T-cell (primary cell): ENCODE measurements around the gene CD48. TPM values are rescaled to one million over a fixed set of nuclear protein-coding genes. Genes with fewer than 3 reads are reported as not detected.

ENCODE experiments used
- ATAC-seq, 4 experiments: fragments of 200-7000 bp in 3 of 4; fragments of 150-1000 bp in 1 of 4; cut with Tn5 transposase; replicated peaks in 1 of 4; 1 replicate in 3 of 4; 2 replicates in 1 of 4; pipeline ENCODE4 v1.10.0; 2021; ENCODE audit warnings: moderate library complexity in 3 of 4, mild to moderate bottlenecking in 2 of 4, moderate number of reproducible peaks in 1 of 4
- CTCF ChIA-PET, 2 donors: fragments of 300-600 bp; sonication (Branson Sonifier 250); formaldehyde crosslinking; loops; one replicate each; lab custom pipeline; 2022; ENCODE audit warnings: antibody characterized with exemption in 2 of 2; lab: Charles Lee
- POLR2A ChIA-PET, 2 donors: fragments of 300-600 bp; sonication (Branson Sonifier 250); formaldehyde crosslinking; loops; one replicate each; lab custom pipeline; 2022; ENCODE audit warnings: antibody characterized with exemption in 2 of 2; lab: Charles Lee
- DNase-seq, 35 experiments: peaks; one replicate each; pipeline versions ENCODE4 v3.0.0 to v3.0.0-alpha.2; 2013 to 2023
- H3K27ac ChIP-seq: one replicate; pipeline ENCODE4 v1.5.1; 2013; ENCODE audit warnings: low read length
- H3K27me3 ChIP-seq, 2 experiments: replicated peaks in 1 of 2; 1 replicate in 1 of 2; 2 replicates in 1 of 2; pipeline versions ENCODE4 v1.6.1 to v1.7.0; 2013; ENCODE audit warnings: low read length in 1 of 2, mixed read lengths in 1 of 2; ENCODE audit not compliant: control insufficient read depth in 2 of 2, insufficient read depth in 2 of 2; ENCODE audit errors: extremely low read depth in 1 of 2
- H3K36me3 ChIP-seq, 2 donors: 1 replicate in 1 of 2; 2 replicates in 1 of 2; pipeline versions ENCODE4 v1.6.1 to v1.7.0; 2013; ENCODE audit warnings: low read length in 1 of 2; ENCODE audit not compliant: control insufficient read depth in 2 of 2, insufficient read depth in 1 of 2; ENCODE audit errors: extremely low read depth in 1 of 2
- H3K4me1 ChIP-seq, 2 experiments: 1 replicate in 1 of 2; 2 replicates in 1 of 2; pipeline versions ENCODE4 v1.6.1 to v1.7.0; 2013; ENCODE audit warnings: low read length in 2 of 2, mixed read lengths in 1 of 2; ENCODE audit not compliant: insufficient read depth in 2 of 2, control insufficient read depth in 1 of 2; ENCODE audit errors: extremely low read depth in 1 of 2
- H3K4me3 ChIP-seq, 2 donors: 1 replicate in 1 of 2; 2 replicates in 1 of 2; pipeline versions ENCODE4 v1.5.1 to v1.7.0; 2013; ENCODE audit warnings: mild to moderate bottlenecking in 2 of 2, low read length in 1 of 2, moderate library complexity in 1 of 2; ENCODE audit not compliant: control insufficient read depth in 1 of 2; ENCODE audit errors: extremely low read depth in 1 of 2
- H3K9me3 ChIP-seq: 2 replicates; pipeline ENCODE4 v1.7.0; 2013
- H3K27ac Mint-ChIP-seq, 2 donors: one replicate each; pipeline ENCODE4 v1.8.0; 2020 to 2021; ENCODE audit warnings: mild to moderate bottlenecking in 2 of 2, mixed read lengths in 2 of 2
- H3K27me3 Mint-ChIP-seq, 2 donors: one replicate each; pipeline ENCODE4 v1.8.0; 2021 to 2022; ENCODE audit warnings: mixed read lengths in 2 of 2
- H3K36me3 Mint-ChIP-seq: one replicate; pipeline ENCODE4 v1.8.0; 2021; ENCODE audit warnings: mixed read lengths
- H3K4me1 Mint-ChIP-seq, 3 donors: one replicate each; pipeline ENCODE4 v1.8.0; 2020 to 2022; ENCODE audit warnings: mixed read lengths in 3 of 3, mild to moderate bottlenecking in 1 of 3
- H3K4me3 Mint-ChIP-seq, 3 donors: one replicate each; pipeline ENCODE4 v1.8.0; 2020 to 2022; ENCODE audit warnings: mild to moderate bottlenecking in 3 of 3, mixed read lengths in 3 of 3, moderate library complexity in 3 of 3
- H3K9me3 Mint-ChIP-seq, 3 donors: one replicate each; pipeline ENCODE4 v1.8.0; 2020 to 2022; ENCODE audit warnings: mixed read lengths in 3 of 3
- WGBS: methylation state at CpG from one replicate; pipeline ENCODE4 v1.1.5; 2013; ENCODE audit warnings: missing lambda C conversion rate; ENCODE audit not compliant: insufficient coverage; 5-methylcytosine and 5-hydroxymethylcytosine counted together
- total RNA-seq, 35 experiments: library from RNA in 6 of 35; stranded (reverse) in 6 of 35; fragments of 120-200 nt in 1 of 35; gene quantifications; one replicate each; pipeline versions ENCODE4 v1.2.1 to v1.2.4 and lab custom pipeline; 2013 to 2026

Gene CD48
- total RNA-seq, 5 donors from 2014 or later (not counting 1 experiment from before 2014, with no cell fraction given): 249 to 393 (median 273) TPM

DNA sequence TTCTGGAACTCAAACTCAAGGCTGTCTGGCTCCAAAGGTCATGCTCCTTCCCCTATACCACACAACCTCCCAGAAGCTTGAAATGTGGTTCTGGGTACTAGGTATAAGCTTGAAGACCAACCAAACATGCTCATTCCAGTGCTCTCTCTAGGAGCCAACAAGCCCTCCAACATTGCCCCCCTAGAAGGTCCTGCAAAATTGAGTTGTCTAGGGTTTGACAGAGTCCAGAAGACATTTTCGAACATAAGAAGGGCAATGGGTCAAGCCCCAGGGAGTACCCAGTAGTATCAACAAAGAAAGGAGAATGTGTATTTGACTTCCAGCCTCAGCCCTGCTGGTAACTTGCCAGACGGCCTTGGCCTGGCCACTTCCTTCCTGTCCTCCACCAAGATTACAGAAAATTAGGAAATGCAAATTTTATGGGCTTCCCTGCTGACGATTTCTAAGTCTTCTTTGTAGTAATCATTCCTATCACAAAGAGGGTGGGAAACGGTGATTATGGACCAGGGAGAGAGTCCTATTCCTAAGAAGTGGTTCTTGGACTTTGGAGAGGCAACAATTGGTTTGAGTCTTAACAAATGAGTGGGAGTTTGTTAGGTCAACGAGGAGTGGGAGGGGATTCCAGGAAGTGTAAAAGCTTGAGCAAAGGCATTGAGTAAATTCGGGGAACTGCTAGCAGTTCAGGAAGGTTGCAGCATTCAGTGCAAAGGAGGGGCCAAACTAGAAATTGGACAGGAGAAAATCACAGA is 46.1 kb downstream of the CD48 start:
- CTCF ChIA-PET: interaction anchor here in 1 of 2 donors (0.6 to 1.5 kb wide), 6 partner anchors 10 to 375 kb away, joined by 3 to 10 read pairs (median 4); no protein-coding TSS in a partner anchor
- POLR2A ChIA-PET: no interaction called here

DNA sequence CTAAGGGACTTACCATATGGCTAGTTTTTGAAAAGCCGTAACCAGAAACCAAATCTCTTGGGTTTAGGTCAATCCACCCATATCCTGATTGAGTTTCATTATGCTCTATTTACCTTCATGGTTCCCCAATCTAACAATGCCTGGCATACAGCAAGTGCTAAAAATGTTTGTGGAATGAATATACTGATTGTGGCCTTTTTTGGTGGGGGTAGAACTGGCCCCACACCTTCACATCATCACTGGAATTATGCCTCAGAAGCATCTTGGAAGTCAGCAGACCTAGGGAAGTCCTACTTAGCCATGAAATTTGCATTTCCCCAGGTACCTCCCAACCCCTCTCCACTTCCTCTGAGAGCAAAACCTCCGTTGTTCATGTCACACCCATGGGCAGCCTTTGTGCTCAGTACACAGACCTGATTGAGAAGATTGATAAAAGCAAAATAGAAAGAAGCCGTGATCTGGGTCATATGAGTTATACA is 47.0 kb downstream of the CD48 start:
- Histone ChIP-seq H3K4me1 (peaks cover 42 to 43% of the 10 kb centered on the region in 2 experiments), H3K36me3 (no peaks in the 10 kb centered on the region), H3K27ac (peak overlapping the region; percentile 81), H3K27me3 (no peaks in the 10 kb centered on the region), H3K4me3 (peak overlapping the region; percentile 4 to 38), H3K9me3 (no peaks in the 10 kb centered on the region)
- H3K9me3 Mint-ChIP-seq: no peaks in the 10 kb centered on the region
- WGBS: no CpG with 5 or more reads among the region's 3 CpGs
- DNase-seq (peak in 18 of 35 experiments; percentile 10 to 65 (median 30)), ATAC-seq (peak; percentile 89 to 93 (median 92))
- H3K27ac Mint-ChIP-seq: peak overlapping the region; percentile 90 to 92
- H3K4me3 Mint-ChIP-seq: peak overlapping the region; percentile 43 to 70 (median 50)
- POLR2A ChIA-PET: interaction anchor here (0.6 kb wide), 2 partner anchors 19 to 108 kb away, joined by 3 read pairs; no protein-coding TSS in a partner anchor
- CTCF ChIA-PET: interaction anchor here (0.6 to 1.5 kb wide), 8 partner anchors 8 to 454 kb away, joined by 3 to 12 read pairs (median 4); no protein-coding TSS in a partner anchor
- peaks cover 66 to 83% (median 67%) of the 10 kb centered on the region in 3 donors for H3K4me1 Mint-ChIP-seq
- H3K27me3 Mint-ChIP-seq: no peaks in the 10 kb centered on the region
- peaks cover 2% of the 10 kb centered on the region for H3K36me3 Mint-ChIP-seq

More for the DNA sequence above, 46.1 kb downstream of the CD48 start:
- peak overlapping the region; percentile 25 to 70 (median 46) for H3K4me3 Mint-ChIP-seq
- ATAC-seq (peak in 3 of 4 experiments; percentile 20 to 44 (median 28)), DNase-seq (peak in 1 of 35 experiments; percentile 50)
- Histone ChIP-seq H3K4me1 (peaks cover 42 to 43% of the 10 kb centered on the region in 2 experiments), H3K9me3 (no peaks in the 10 kb centered on the region), H3K27ac (peak overlapping the region; percentile 81), H3K4me3 (peak overlapping the region; percentile 4 to 18), H3K27me3 (no peaks in the 10 kb centered on the region), H3K36me3 (no peaks in the 10 kb centered on the region)
- 30% methylated on average over 4 of the region's 6 CpGs for WGBS
- peaks cover 65 to 79% (median 71%) of the 10 kb centered on the region in 3 donors for H3K4me1 Mint-ChIP-seq
- H3K27ac Mint-ChIP-seq: peak overlapping the region; percentile 90 to 92
- H3K36me3 Mint-ChIP-seq: peaks cover 8% of the 10 kb centered on the region
- H3K27me3 Mint-ChIP-seq: no peaks in the 10 kb centered on the region
- H3K9me3 Mint-ChIP-seq: no peaks in the 10 kb centered on the region

DNA sequence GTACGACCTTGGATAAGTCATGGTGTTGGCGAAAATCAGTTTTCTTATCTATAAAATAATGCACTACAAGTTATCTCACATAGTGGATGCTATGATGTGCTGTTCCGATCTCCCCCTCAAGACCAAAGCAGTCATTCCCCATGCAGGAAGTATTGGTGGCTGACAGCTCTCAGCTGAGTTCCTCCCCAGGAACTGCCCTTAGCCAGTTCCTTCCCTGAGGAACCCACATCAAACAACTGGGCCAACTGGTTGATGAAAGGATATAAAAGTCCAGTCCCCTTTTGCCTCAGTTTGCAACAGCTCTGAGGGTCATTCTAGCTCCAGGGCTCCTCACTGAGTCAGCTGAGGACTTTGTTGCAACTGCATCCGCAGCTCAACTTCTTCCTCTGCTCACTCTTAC is 48.7 kb downstream of the CD48 start:
- H3K9me3 ChIP-seq: no peaks in the 10 kb centered on the region
- H3K36me3 ChIP-seq: no peaks in the 10 kb centered on the region
- H3K4me1 ChIP-seq: peaks cover 47 to 50% of the 10 kb centered on the region in 2 experiments
- Mint-ChIP-seq H3K9me3 (no peaks in the 10 kb centered on the region), H3K27me3 (no peaks in the 10 kb centered on the region), H3K4me3 (peak overlapping the region; percentile 28 to 57 (median 49)), H3K27ac (peak overlapping the region; percentile 68 to 71), H3K4me1 (peaks cover 74 to 87% (median 76%) of the 10 kb centered on the region in 3 donors), H3K36me3 (peaks cover 5% of the 10 kb centered on the region)
- no peaks in the 10 kb centered on the region for H3K27me3 ChIP-seq
- WGBS: 70% methylated on average over 1 of the region's 4 CpGs
- no peak overlapping the region for H3K27ac ChIP-seq
- peak in 2 of 4 experiments; percentile 32 to 44 for ATAC-seq
- no peak for DNase-seq
- H3K4me3 ChIP-seq: no peak overlapping the region
- CTCF ChIA-PET: interaction anchor here (0.6 to 1.2 kb wide), 5 partner anchors 9 to 553 kb away, joined by 3 to 10 read pairs (median 6); no protein-coding TSS in a partner anchor
- POLR2A ChIA-PET: no interaction called here

DNA sequence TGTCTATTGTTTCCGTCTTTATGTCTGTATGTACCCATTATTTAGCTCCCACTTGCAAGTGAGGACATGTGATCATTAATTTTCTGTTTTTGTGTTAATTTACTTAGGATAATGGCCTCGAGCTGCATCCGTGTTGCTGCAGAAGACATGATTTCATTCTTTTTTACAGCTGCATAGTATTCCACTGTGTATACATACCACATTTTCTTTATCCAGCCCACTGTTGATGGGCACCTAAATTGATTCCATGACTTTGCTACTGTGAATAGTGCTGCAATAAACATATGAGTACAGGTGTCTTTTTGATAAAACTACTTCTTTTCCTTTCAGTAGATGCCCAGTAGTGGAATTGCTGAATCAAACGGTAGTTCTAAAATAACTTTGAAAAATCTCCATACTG is 52.1 kb downstream of the CD48 start:
- H3K4me1 ChIP-seq: peaks cover 27 to 47% of the 10 kb centered on the region in 2 experiments
- H3K9me3 Mint-ChIP-seq: no peaks in the 10 kb centered on the region
- ATAC-seq (no peak), DNase-seq (no peak)
- H3K27ac ChIP-seq: no peak overlapping the region
- WGBS: no CpG with 5 or more reads among the region's 4 CpGs
- H3K36me3 Mint-ChIP-seq: peaks cover 3% of the 10 kb centered on the region
- H3K27me3 ChIP-seq: no peaks in the 10 kb centered on the region
- ChIA-PET CTCF (interaction anchor here in 1 of 2 donors (0.9 kb wide), 1 partner anchor 14 kb away, joined by 3 read pairs; no protein-coding TSS in a partner anchor), POLR2A (no interaction called here)
- no peak overlapping the region for H3K27ac Mint-ChIP-seq
- H3K4me3 ChIP-seq: no peak overlapping the region
- H3K9me3 ChIP-seq: no peaks in the 10 kb centered on the region
- no peaks in the 10 kb centered on the region for H3K36me3 ChIP-seq
- no peaks in the 10 kb centered on the region for H3K27me3 Mint-ChIP-seq
- H3K4me1 Mint-ChIP-seq: peaks cover 65 to 73% (median 66%) of the 10 kb centered on the region in 3 donors
- H3K4me3 Mint-ChIP-seq: no peak overlapping the region

DNA sequence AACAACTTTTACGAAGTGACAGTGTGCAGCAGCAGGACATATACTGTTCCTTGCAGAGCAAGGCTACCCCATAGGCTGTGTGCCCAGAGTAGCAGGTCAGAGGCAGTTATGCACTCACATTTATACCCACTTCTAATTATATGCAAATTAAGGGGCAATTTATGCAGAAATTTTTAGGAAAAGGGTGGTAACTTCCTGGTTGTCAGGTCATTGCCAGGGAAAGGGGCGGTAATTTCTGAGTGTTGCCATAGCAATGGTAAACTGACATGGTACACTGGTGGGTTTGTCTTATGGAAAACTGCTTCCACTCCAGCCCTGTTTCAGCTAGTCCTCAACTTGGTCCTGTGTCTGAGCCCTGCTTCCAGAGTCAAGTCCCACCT is 52.8 kb downstream of the CD48 start:
- Mint-ChIP-seq H3K4me1 (peaks cover 64 to 72% (median 66%) of the 10 kb centered on the region in 3 donors), H3K36me3 (peaks cover 3% of the 10 kb centered on the region), H3K27me3 (no peaks in the 10 kb centered on the region), H3K27ac (peak overlapping the region; percentile 65 to 68), H3K4me3 (peak overlapping the region in 1 of 3 donors; percentile 31), H3K9me3 (no peaks in the 10 kb centered on the region)
- no peaks in the 10 kb centered on the region for H3K36me3 ChIP-seq
- DNase-seq (no peak), ATAC-seq (no peak)
- H3K4me3 ChIP-seq: no peak overlapping the region
- H3K4me1 ChIP-seq: peaks cover 25 to 39% of the 10 kb centered on the region in 2 experiments
- H3K27me3 ChIP-seq: no peaks in the 10 kb centered on the region
- CTCF ChIA-PET: no interaction called here
- 100% methylated on average over 1 of the region's 2 CpGs for WGBS
- no peak overlapping the region for H3K27ac ChIP-seq
- no peaks in the 10 kb centered on the region for H3K9me3 ChIP-seq
- POLR2A ChIA-PET: no interaction called here

DNA sequence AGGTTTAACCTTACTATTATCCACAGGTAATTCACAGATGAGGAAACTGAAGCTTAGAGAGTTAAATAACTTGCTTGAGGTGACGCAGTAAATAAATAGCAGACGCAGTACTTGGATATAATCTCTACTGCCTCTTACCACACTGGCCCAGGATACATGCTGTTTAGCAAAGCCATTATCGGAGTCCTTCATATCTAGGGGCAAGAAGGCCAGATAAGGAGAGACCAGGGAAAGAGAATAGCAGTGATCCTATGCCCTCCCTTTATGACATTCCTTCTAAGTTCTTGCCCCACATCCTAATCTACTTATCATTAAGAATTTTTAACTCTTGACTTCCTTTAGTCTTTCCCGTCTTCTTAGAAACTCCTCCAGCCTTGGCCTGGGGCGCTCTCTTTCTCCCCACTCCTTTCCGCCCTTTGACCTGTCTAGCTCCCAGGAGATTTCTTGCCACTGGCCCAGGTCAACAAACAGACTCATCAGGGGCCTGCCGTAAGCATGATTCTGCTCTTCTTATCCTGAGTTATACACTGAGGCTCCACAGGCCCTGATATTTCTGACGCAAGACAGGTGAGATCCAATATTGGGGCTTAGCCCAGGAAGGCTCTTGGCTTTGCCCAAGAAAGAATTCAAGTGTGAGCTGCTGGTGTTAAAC is 53.3 kb downstream of the CD48 start:
- peaks cover 3% of the 10 kb centered on the region for H3K36me3 Mint-ChIP-seq
- no peaks in the 10 kb centered on the region for H3K36me3 ChIP-seq
- H3K9me3 Mint-ChIP-seq: no peaks in the 10 kb centered on the region
- POLR2A ChIA-PET: interaction anchor here (0.6 to 0.7 kb wide), 2 partner anchors 28 to 85 kb away, joined by 3 read pairs; no protein-coding TSS in a partner anchor
- peak overlapping the region; percentile 65 to 77 for H3K27ac Mint-ChIP-seq
- H3K9me3 ChIP-seq: no peaks in the 10 kb centered on the region
- H3K4me3 ChIP-seq: no peak overlapping the region
- H3K4me3 Mint-ChIP-seq: peak overlapping the region in 1 of 3 donors; percentile 31
- DNase-seq: no peak
- ATAC-seq: no peak
- H3K27me3 ChIP-seq: no peaks in the 10 kb centered on the region
- no peak overlapping the region for H3K27ac ChIP-seq
- CTCF ChIA-PET: no interaction called here
- peaks cover 24 to 37% of the 10 kb centered on the region in 2 experiments for H3K4me1 ChIP-seq
- no peaks in the 10 kb centered on the region for H3K27me3 Mint-ChIP-seq
- H3K4me1 Mint-ChIP-seq: peaks cover 64 to 72% (median 67%) of the 10 kb centered on the region in 3 donors
- WGBS: 98% methylated on average over 6 of the region's 8 CpGs
